GM12892 (cell line): ENCODE results near the gene ZNF69.

Experiments used
- POLR2A ChIP-seq: IDR thresholded peaks from 2 replicates; pipeline ENCODE4 v1.6.1; 2011; ENCODE audit warnings: low read depth, low read length, control low read depth
- POLR2AphosphoS5 ChIP-seq: IDR thresholded peaks from 2 replicates; pipeline ENCODE4 v1.6.1; 2011; ENCODE audit warnings: low read depth, low read length, control low read depth

- TF ChIP-seq POLR2AphosphoS5, result no peak
- TF ChIP-seq POLR2A, result no peak
Measured at GRCh38 chr19:11944656-11945055, 57.1 kb downstream of the ZNF69 start.
